HG03280 (cell line): Measurements from ENCODE around the gene MTCL3.
"Not testable (repeated sequence)": the region's sequence is repeated elsewhere in the genome, so short reads cannot be mapped to it uniquely, and the experiment has no call there.

Source experiments
- ATAC-seq: cut with Tn5 transposase; IDR thresholded peaks from one replicate; pipeline ENCODE4 v1.9.1; 2021; ENCODE audit warnings: mild to moderate bottlenecking, moderate library complexity; ENCODE audit not compliant: unreplicated experiment

MTCL3 gene

DNA sequence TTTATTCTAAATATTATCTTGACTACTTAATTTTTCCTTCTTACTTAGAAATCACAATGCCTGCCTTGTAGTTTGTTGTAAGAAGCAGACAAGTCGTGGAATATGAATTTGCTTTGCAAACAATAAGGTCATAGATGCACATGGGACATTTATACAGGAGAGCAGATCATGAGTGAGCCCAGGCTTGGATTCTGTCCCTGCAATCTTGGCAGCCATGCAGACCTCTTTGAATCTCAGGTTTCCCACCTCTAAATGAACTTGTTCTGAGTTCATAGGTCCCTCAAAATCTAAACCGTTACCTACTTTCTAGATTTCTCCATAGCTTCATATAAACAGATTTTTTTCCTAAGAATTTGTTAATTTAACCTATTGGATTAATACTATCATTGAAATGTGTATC, 79.4 kb downstream of the MTCL3 start:
- no peak for ATAC-seq

DNA sequence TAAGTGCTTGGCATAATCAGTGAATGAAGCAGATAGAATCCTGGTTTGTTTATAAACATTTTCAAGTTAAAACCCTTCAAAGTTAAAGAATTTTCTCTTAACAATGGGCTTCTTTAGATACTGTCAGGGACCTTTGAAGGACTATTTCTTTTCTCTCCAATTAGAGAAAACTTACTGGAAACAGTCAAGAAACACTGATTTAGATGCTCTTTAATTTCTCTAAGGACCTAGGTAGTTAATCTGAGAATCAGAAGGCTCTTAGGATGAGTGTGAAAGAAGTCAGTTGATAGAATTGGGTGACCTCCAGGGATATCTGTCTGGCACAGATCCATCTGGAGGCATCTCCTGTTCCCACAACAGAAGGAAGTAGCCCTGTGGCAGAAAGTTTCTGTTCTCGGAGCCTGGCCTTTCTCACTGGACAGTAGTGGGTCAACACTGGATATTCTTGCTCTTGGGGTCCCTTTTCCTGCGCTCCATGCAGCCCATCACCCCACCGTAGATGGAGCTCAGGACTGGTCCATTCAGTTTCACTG, 82.5 kb downstream of the MTCL3 start:
- ATAC-seq, result no peak

GRCh38 chr6:127435626-127436220, 83.4 kb downstream of the MTCL3 start:
- ATAC-seq, result no peak

- no peak for ATAC-seq
These were observed 84.5 kb downstream of the MTCL3 start for GRCh38 chr6:127434651-127435050.

DNA sequence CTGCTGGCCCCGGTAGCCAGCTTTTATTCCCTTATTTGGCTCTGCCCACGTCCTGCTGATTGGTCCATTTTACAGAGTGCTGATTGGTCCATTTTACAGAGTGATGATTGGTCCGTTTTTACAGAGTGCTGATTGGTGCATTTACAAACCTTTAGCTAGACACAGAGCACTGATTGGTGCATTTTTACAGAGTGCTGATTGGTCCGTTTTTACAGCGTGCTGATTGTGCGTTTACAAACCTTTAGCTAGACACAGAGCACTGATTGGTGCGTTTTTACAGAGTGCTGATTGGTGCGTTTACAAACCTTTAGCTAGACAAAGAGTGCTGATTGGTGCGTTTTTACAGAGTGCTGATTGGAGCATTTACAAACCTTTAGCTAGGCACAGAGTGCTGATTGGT, 90.6 kb downstream of the MTCL3 start:
- not testable (repeated sequence) for ATAC-seq

GRCh38 chr6:127423921-127424320, 95.2 kb downstream of the MTCL3 start:
- ATAC-seq, result no peak
